Stomach (tissue), 4 donors: ENCODE measurements around the gene GPR183.

Source experiments
- POLR2A ChIP-seq, 4 donors: fragments of 450-650 bp; IDR thresholded peaks; one replicate each; pipeline ENCODE4 v1.6.1; 2016; ENCODE audit warnings: antibody characterized with exemption in 4 of 4, control low read depth in 2 of 4, mild to moderate bottlenecking in 1 of 4, moderate library complexity in 1 of 4
- POLR2AphosphoS5 ChIP-seq, 3 donors: sonication (generic); formaldehyde crosslinking; IDR thresholded peaks; one replicate each; pipeline ENCODE4 v1.6.1; 2016; ENCODE audit warnings: antibody characterized with exemption in 3 of 3
- TF ChIP-seq, protein P1 (sequence below), 7 experiments: fragments of 450-650 bp in 4 of 7; fragments of 200-600 bp in 3 of 7; sonication (generic) in 3 of 7; IDR thresholded peaks; one replicate each; pipeline ENCODE4 v1.5.1; 2016 to 2019; ENCODE audit warnings: antibody characterized with exemption in 7 of 7, control low read depth in 2 of 7, mild to moderate bottlenecking in 1 of 7

DNA sequence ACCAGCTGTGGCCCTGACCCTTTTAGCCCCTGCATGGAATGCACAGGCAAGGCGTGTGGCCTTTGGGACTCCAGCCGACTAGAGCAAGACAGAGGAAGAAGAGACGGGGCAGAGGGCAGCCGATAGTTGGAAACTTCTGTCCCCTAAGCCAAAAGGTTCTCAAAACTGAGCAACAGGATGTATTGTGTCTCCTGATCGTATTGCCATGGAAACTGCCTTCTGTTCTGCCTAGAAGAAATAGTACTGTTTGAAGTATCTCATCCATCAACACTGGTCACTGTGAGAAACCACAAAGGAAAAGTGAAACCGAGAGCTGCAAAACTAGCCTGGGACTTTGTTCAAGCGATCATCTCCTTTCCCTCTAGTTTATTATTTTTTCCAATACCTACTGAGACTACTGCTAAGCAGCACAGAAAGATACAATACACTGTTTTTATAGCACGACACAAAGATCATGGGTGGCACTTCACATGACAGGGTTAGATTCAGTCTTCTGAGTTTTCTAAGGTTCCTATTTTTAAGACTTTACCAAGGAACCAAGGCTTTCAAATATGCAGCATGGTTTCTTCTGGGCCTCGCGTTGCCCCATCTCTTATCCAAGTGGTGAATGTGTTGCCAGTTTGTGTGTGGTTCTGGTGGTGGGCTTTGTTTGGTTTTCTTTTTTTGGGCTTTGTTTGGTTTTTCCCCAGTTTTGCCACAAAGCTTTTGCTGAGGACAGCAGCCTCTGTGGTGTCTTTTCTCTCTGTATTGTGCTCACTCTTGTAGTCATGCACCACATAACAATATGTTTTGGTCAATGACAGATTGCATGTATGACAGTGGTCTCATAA, 49.3 kb upstream of the GPR183 start:
- TF ChIP-seq POLR2AphosphoS5 (IDR thresholded peaks at IDR 0.05) (no peak), POLR2A (IDR thresholded peaks at IDR 0.05) (no peak)
- TF ChIP-seq, protein P1, sequence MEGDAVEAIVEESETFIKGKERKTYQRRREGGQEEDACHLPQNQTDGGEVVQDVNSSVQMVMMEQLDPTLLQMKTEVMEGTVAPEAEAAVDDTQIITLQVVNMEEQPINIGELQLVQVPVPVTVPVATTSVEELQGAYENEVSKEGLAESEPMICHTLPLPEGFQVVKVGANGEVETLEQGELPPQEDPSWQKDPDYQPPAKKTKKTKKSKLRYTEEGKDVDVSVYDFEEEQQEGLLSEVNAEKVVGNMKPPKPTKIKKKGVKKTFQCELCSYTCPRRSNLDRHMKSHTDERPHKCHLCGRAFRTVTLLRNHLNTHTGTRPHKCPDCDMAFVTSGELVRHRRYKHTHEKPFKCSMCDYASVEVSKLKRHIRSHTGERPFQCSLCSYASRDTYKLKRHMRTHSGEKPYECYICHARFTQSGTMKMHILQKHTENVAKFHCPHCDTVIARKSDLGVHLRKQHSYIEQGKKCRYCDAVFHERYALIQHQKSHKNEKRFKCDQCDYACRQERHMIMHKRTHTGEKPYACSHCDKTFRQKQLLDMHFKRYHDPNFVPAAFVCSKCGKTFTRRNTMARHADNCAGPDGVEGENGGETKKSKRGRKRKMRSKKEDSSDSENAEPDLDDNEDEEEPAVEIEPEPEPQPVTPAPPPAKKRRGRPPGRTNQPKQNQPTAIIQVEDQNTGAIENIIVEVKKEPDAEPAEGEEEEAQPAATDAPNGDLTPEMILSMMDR (IDR thresholded peaks at IDR 0.05) = no peak
